Fibroblast of peridontal ligament (primary cell): ENCODE measurements around the gene SETD6.
A peak's percentile ranks its signal among the peaks of the same experiment; 100 is the strongest.

Source experiments
- DNase-seq: peaks from one replicate; pipeline ENCODE4 v3.0.0-alpha.2; 2010; ENCODE audit errors: extremely low read depth

The SETD6 gene

DNA sequence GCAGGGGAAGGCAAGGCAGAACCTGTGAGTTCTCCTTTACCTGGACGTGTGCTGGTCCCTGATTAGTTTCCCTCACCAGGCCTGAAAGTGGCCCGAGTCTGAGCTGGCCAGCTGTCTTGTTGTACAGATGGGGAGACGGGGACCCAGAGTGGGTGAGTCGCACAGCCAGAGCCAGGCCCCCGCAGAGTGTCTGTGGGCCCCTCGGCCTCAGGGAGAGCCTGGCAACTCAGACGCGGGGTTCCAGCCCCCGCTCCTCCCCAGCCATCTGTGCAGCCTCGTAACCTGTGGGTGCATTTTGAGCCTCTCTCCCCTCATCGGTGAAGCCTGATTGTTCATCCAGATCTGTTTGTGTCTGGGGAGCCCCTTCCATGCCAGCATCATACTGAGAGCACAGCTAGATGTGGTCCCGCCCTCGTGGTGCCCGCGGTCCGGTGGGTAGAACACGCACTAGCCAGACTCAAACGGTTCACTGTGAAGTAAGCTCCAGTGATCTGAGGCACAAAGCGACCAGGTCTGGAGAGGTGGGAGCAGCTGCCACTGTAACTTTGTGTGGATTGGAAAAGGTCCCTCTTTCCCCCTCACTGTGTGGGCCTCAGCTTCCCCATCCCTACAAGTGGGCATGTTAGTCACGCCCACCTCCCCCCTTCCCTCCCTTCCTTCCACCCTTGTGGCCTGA, 21.4 kb upstream of the SETD6 start:
- DNase-seq = no peak

DNA sequence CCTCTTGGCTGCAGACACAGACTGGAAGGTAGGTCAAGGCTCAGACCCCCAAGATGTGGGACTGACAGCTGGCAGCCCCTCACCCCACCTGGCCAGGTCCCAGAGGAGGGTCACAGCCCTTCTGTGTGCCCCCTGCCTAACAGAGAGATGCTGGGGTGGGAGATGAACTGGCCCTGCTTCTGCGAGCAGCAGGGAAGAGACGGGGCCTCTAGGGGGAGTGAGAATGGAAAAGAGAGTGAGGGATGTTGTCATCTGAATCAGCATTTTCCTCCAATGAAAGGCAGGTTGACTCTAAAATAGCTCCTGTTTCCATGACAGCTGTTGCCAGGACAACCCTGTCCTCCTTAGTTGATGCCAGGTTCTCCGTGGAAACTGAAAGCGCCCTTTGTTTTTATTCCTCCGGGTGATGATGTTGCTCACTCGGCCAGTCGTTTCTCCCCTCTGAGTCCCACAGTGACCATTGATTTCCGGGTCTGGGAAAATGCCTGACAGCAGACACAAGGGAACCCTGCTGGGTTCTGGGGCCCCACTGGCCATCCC, 20.3 kb upstream of the SETD6 start:
- DNase-seq = peak; percentile 99

DNA sequence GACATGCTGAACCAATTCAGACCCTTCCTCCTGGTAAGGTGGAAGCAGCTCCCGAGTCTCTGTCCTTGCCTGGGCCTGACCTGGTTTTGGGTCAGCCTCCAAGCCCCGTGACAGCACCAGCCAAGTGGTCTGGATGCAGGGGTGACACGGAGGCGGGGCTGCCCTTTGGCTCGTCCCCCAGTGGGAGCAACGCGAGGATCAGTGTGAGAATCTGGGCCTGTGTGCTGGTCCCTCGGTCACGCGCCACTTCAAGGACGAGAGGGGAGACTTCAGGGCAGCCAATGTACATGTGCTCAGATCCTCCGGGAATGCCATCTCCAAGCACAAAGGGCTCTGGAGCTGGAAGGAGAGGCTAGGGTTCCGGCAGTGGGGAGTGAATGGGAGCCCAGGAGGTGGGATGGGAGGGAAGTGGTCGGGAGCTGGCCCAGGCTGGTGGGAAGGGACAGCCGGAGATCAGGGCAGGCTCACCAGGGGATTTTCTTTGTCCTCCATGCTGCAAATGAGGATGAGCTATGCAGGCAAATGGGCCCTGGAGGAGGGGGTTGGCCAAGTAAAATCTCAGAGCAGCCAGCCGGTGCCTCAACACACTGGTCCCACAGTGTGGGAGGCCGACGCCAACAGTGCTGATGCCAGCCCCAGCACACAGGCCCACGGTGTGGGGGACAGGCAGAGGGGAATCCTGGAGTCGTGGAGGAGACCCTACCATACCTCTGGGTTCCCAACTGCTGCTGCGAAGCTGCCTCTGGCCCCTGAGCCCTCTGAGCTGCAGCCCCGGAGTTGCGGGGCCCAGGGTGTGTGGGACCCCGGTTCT, 19.6 kb upstream of the SETD6 start:
- DNase-seq = no peak

DNA sequence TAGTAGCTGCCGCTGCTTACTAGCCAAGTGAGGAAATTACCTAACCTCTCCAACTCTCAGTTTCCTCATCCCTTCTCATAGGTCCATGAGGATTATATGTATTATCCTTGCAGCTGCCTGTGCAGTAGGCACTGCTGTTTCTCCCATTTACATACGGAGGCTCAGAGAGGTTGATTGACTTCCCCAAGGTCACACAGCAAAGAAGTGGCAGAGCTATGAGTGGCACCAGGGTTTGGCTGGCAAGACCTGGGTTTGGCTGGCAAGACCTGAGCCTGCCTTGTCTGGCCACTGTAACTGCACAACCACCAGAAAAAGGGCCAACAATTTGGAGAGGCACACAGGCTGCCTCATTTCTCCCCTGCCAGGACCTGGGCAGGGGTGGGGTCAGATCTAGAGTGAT, 17.8 kb upstream of the SETD6 start:
- no peak for DNase-seq

DNA sequence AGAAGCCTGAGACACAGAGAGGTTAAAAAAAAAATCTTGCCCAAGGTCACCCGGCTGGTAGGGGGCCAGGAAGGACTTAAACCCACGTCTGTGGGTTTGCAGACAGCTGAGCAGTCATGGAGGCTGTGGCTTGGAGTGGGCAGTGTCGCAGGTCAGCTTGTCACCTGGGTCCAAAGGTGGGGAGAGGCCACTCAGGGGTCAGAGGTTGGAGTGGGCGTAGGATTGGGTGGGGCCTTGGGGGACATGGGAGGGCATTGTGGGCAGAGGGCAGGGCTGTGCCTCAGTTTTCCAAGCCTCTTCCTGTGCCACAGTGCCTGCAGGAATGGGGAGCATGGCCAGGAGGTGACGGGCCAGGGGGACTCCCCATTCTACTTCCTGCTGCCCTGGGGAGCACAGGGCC, 17.4 kb upstream of the SETD6 start:
- no peak for DNase-seq

DNA sequence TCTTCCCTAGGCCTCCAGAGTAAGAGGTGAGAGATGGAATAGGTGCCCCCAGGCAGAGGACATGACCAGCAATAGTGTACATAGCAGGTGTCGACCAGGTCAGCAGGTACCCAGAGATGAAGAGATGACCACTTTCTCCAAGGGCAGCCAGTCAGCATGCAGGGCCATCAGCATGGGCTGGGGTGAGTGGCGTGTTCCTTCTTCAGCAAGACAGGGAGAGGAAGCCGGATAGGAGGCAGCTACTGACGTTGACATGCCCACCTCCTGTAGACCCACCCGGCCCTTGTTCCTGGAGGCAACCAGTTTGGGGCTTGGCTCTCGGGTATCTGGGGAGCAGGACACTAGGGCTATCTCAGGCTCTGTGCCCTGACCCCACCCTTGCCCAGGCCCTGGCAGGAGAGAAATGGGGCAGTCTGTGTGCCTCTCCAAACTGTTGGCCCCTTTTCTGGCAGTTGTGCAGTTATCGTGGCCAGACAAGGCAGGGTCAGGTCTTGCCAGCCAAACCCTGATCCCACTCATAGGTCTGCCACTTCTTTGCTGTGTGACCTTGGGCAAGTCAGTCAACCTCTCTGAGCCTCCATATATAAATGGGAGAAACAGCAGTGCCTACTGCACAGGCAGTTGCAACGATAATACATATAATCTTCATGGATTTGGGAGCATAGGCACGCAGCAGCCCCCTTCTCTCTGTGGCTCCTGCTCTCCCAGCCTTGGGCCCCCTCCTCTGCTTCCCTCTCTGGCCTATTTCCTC, 16.8 kb upstream of the SETD6 start:
- no peak for DNase-seq

DNA sequence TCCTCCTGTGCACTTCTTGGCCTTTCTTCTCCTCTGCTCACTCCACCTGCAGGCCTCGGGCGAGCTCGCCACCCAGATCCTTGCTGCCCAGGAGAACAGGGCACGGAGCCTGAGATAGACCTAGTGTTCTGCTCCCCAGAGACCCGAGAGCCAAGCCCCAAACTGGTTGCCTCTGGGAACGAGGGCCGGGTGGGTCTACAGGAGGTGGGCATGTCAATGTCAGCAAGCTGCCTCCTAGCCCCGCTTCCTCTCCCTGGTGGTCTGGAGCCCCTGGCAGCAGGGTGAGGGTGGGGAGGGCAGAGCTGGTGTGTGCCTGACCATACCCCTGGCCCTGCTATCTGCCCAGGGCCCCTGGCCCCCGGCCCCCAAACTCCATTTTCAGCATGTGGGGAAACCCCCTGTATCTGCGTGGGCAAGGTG, 16.2 kb upstream of the SETD6 start:
- no peak for DNase-seq

DNA sequence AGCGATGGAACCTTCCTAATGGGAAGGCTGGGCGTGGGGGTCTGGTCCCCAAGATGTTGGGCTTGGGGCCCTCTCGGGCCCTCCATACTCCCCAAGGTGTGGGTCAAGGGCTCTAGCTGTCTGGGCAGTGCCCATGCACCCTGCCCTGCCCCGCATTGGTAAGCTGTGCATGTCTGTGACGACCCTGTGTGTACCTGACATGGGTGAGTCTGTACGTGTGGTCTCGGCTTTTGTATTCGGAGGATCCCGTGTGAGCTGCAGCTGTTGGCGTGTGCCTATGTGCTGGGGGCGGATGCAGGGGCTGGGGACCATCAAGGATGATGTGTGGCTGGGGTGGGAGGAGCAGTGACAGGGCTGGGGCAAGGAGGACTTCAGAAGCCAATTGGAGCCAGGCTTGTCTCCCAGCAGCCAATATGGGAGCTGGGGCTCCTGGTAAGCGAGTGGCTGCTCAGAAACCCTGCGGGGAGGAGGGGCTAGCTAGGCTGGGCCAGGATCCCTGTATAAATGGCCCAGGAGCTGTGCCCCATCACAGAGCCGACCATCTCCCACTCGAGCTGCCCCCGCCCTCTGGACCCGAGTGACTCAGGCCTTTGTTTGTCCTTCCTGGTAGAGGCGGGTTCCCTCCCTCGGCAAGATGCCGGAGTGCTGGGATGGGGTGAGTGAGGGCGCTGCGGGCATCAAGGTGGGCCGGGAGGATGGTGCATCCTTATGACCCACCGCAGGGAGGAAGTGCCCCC, 15.5 kb upstream of the SETD6 start, which contains the start of gene NDRG4:
Gene NDRG4, plus strand, starts transcription at position 529 of the 737 bp plus-strand sequence. Its CDS starts 106 bp downstream, at position 635.
- peak; percentile 87 for DNase-seq

DNA sequence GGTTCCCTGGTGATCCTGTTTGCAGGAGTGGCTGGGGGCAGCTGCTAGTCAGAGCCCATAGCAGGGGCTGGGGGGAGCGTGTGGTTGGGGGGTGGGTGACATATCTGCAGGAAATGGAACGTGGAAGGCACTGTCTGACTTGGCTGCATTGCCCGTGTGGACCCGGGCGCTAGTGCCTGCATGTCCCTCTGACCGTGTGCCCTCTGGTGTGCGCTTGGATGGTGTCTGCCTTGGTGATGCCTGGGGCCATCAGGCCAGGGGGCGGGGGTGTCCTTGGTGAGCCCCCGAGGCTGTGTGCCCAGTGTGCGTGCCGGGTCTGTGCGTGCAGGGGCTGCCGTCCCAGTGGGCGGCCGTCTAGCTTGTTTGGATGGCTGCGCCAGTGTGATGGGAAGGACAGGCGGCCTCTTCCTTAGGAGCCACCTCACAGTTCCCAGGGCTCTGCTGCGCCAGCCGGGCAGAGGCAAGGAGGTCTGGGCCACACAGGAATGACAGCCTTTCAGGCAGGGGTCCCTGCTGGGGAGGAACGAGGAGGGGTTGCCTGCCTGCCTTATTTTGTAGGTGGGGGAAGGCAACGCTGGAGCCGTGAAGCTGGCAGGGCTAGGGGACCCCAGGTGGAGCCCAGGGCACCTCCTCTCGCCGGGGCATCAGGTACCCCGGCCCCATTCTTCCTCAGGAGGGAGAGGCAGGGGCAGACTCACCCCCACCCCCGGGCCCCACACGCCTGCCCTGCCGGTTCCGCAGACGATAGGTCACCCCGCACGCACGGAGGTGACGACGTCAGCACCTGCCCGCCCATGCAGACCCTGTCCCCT, 14.7 kb upstream of the SETD6 start:
- DNase-seq = no peak

DNA sequence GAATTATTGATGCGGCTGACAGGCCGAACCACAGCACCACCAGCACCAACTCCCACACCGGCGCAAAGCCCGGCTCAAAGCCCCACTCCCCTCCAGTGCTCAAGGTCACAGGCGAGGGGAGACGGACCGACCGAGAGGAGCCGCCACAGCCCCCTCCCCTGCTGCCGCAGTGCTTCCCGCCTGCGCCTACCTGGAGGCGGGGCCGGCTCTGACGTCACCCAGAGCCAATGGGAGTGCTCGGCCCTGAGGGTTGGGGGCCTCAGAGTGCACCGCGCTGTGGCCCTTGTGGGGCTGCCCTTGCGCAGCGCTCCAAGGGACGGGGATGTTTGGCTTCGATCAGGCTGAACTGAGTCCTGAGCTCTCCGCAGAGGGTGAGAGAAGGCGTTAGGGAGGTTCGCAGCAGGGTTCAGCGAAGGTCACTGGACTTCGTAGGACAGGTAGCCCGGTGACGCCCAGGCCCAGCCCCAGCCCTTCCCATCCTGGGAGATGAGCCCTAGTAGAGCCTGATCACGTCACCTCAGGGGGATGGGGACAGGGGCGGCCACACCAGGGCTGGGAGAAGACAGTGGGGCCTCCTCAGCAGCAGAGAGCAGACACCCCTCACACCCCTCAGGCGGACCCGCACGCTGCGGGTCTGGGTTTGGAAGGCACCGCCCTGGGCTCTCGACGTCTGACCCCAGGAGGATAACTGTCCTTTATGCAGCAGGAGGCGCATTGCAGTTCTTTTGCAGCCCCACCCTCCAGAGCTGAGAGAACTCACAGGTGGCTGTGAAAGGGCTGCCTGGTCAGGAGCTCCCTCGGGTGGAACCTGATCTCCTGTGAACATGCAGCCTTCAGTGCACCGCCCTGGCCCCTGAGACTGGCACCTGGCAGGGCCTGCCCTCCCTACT, 13.8 kb upstream of the SETD6 start:
- no peak for DNase-seq

DNA sequence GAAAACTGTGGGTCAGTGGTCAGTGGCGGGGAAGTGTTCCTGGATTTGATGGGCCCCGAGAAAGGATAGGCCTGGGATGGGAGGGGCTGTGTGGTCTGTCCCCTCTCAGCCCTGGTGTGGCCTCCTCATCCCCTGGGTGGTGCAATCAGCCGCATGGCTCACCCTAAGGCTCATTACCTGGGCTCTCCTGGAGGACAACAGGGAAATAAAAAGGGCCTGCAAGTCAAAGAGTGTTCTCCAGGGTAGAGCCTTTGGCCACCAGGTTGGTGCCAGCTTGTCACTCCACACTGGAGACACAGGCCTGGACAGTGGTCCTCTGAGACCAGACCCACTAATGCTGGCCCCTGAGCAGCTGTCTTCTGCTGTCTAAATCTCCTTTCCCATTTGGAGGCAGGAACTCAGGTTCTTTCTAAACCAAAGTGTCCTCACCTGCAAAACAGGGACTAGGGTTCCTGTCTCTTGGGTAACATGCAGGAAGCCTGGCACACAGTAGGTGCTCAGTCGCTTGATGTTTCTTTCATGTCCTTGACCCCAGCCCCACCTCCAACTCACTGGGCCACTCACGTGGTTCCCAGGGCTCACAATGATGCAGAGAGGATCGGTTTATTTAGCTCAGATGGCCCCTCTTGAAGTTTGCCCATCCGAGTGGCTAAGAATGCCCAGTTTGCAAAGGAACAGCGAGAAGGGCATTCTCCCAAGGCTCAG, 12.9 kb upstream of the SETD6 start:
- no peak for DNase-seq

DNA sequence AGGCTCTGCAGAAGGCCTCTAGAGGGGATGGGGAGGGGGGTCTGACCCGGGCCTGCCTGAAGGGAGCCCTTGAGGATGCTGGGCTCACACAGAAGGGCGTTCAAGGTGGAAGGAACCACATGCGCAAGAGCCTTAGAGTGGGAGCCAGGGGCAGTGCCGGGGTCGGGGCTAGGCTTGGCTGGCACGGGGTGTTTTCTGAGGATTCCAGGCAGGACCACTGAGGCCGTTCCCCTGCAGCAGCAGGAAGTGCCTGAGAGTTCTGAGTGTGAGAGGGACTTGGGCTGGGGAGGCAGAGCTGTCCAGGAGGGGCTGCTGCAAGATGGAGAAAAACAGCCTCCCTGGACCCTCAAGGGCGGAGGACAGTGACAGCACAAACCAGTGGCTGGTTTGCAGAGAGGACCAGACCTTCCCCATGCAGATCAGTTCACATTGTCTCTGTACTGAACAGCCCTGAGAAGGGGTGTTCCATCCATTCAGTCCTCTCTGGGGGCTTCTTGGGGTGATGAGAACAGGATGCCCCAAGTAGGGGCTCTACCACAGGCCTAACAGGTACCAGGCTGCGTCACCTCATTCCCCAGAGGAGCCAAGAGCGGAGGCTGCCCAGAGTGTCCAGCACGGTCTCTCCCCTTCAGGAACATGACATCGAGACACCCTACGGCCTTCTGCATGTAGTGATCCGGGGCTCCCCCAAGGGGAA, 12.0 kb upstream of the SETD6 start:
- DNase-seq = no peak

DNA sequence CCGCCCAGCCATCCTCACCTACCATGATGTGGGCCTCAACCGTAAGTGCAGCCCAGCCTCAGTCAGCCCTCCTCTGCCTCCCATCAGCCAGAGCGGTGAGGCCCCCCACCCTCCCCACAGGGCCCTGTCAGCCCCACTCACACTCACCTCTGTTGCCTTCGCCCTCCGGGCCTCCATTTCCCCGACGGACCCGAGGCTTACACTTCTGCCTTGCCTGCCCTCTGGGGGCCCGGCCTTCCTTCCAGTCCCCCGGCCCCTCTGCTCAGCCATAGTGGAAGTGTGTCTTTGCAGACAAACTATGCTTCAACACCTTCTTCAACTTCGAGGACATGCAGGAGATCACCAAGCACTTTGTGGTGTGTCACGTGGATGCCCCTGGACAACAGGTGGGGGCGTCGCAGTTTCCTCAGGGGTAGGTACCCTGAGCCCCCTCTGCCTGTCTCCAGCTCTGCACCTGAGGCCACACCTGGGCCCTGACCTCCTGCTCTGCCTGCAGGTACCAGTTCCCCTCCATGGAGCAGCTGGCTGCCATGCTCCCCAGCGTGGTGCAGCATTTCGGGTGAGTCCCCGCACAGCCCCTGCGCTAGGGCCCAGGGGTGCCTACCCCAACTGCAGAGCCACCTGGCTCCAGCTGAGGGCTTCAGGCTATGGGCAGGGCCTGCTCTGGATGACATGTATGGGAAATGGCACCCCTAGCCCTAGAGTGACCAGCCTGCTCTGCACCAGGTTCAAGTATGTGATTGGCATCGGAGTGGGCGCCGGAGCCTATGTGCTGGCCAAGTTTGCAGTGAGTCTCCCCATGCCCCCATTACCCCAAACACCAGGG, 11.2 kb upstream of the SETD6 start:
- no peak for DNase-seq

DNA sequence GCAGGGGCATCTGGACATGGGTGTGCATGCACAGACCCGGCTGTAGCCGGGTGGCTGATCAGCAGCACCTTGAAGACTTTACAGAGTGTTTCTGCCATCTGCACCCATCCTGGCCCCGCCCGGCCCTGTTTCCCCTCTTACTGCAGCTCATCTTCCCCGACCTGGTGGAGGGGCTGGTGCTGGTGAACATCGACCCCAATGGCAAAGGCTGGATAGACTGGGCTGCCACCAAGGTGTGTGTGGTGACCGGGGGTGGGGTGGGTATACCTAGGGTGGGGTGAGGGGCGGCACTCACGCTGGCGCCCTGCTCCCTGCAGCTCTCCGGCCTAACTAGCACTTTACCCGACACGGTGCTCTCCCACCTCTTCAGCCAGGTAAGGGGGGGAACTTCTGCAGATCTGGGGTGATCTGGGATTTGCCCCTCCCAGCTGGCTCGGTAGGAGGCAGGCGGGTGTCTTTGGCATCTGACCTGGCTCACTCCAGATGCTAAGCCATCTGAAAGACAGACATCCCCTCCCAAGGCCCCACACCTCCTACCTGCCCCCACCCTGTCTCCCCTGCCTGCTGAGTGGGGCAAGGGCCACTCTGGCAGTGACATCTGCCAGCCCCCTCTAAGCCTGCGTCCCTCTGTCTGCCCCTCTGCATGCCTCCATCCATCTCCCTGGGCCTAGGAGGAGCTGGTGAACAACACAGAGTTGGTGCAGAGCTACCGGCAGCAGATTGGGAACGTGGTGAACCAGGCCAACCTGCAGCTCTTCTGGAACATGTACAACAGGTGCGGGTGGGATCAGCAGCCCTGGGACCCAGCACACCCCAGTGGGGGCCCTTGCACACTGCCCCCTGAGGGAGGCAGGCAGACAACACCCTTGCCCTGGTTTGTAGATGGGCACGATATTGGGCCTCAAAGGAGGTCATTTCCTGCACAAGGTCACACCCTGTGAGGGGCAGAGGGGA, 8.8 kb upstream of the SETD6 start:
- DNase-seq = no peak

DNA sequence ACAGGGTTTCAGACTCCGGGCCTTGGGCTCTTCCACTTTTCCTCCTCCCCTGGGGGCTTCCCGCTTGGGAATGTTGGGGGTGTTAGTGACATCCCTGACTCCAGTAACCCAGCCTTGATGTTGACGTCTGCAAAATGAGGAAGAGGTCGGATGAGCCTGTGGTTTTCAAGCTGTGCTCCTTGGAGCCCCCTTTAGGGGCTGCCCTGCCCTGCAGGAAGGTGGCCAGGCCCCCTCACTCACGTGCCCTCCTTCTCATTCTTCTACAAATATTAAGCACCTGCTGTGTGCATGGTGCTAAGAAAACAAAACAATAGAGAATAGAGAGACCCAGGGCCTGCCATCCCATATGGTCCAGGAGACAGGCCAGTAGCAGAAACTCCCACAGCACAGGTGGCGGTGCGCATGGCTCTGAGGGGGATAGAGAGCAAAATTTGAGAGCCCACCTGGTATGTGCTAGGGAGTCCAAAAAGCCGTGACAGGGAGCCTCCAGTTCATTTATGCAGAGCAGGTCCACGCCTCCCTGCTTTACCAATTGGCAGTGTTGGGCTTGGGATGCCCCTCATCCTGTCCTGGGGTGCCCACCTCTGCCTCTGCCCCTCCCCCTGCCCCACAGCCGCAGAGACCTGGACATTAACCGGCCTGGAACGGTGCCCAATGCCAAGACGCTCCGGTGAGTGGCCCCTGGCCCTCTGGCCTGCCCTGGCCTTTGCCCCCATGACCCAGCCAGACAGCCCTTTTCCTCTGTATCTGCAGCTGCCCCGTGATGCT, 7.9 kb upstream of the SETD6 start:
- no peak for DNase-seq
